Islet of Langerhans (tissue), 1 donor: ENCODE results near the gene AOPEP.

ENCODE experiments used
- FAIRE-seq: peaks from one replicate; lab custom pipeline; 2011; peaks lifted over from hg19 to GRCh38; lab: Jason Lieb, UNC

Gene AOPEP

GRCh38 chr9:94717761-94718160, 8.7 kb upstream of the AOPEP start:
- no peak for FAIRE-seq

GRCh38 chr9:94718936-94719335, 7.6 kb upstream of the AOPEP start:
- no peak for FAIRE-seq

- no peak for FAIRE-seq
Measured at GRCh38 chr9:94719878-94720277, 6.6 kb upstream of the AOPEP start.

GRCh38 chr9:94720846-94721549, 5.5 kb upstream of the AOPEP start:
- no peak for FAIRE-seq

GRCh38 chr9:94721754-94722153, 4.7 kb upstream of the AOPEP start:
- FAIRE-seq: no peak

GRCh38 chr9:94725293-94725692, 1.2 kb upstream of the AOPEP start:
- no peak for FAIRE-seq

GRCh38 chr9:94728719-94729118, 2.2 kb downstream of the AOPEP start:
- FAIRE-seq: no peak

- no peak for FAIRE-seq
Measured at GRCh38 chr9:94729199-94729598, 2.7 kb downstream of the AOPEP start.

GRCh38 chr9:94734054-94734754, 7.7 kb downstream of the AOPEP start:
- FAIRE-seq: no peak

GRCh38 chr9:94736759-94737158, 10.3 kb downstream of the AOPEP start:
- no peak for FAIRE-seq

GRCh38 chr9:94740145-94740840, 13.8 kb downstream of the AOPEP start:
- no peak for FAIRE-seq

GRCh38 chr9:94741866-94742265, 15.4 kb downstream of the AOPEP start:
- no peak for FAIRE-seq

GRCh38 chr9:94743035-94743954, 16.8 kb downstream of the AOPEP start:
- no peak for FAIRE-seq

GRCh38 chr9:94745806-94746540, 19.5 kb downstream of the AOPEP start:
- no peak for FAIRE-seq

GRCh38 chr9:94746541-94747370, 20.3 kb downstream of the AOPEP start:
- FAIRE-seq: no peak

- FAIRE-seq: no peak
Measured at GRCh38 chr9:94754976-94755475, 28.5 kb downstream of the AOPEP start.

- no peak for FAIRE-seq
Measured at GRCh38 chr9:94757158-94757557, 30.7 kb downstream of the AOPEP start.

- FAIRE-seq: no peak
Measured at GRCh38 chr9:94758031-94758430, 31.5 kb downstream of the AOPEP start.

- FAIRE-seq: no peak
Measured at GRCh38 chr9:94758880-94759279, 32.4 kb downstream of the AOPEP start.

- FAIRE-seq: no peak
Measured at GRCh38 chr9:94760010-94760409, 33.5 kb downstream of the AOPEP start.
